Central memory CD4-positive, alpha-beta T cell (primary cell): ENCODE data around the gene SEMA4D.

ENCODE experiments used
- DNase-seq: peaks from one replicate; pipeline ENCODE4 v3.0.0; 2022

The SEMA4D gene

GRCh38 chr9:89444925-89445765 is 52.8 kb downstream of the SEMA4D start:
- DNase-seq: no peak

GRCh38 chr9:89444274-89444673 is 53.6 kb downstream of the SEMA4D start:
- DNase-seq: peak; percentile 76

GRCh38 chr9:89442981-89443814 is 54.7 kb downstream of the SEMA4D start:
- DNase-seq: no peak

GRCh38 chr9:89442501-89442978 is 55.4 kb downstream of the SEMA4D start:
- no peak for DNase-seq

- DNase-seq: no peak
Observed at GRCh38 chr9:89441986-89442385, 55.9 kb downstream of the SEMA4D start.

DNA sequence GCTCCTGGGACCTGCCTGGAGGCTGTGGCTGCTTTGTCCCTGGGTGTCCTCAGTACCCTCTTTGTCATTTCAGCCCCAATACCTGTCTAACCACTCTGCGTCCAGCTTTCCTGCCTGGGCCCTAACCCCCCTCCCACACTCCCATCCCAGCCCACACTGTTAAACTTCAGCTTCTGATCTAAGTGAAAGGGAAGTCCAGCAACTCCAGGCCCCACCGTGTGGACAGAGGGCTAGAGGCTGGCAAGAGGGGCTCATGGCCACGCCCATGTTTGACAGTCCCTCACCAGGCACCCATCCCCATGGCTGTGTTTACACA is 56.3 kb downstream of the SEMA4D start:
- DNase-seq: no peak

DNA sequence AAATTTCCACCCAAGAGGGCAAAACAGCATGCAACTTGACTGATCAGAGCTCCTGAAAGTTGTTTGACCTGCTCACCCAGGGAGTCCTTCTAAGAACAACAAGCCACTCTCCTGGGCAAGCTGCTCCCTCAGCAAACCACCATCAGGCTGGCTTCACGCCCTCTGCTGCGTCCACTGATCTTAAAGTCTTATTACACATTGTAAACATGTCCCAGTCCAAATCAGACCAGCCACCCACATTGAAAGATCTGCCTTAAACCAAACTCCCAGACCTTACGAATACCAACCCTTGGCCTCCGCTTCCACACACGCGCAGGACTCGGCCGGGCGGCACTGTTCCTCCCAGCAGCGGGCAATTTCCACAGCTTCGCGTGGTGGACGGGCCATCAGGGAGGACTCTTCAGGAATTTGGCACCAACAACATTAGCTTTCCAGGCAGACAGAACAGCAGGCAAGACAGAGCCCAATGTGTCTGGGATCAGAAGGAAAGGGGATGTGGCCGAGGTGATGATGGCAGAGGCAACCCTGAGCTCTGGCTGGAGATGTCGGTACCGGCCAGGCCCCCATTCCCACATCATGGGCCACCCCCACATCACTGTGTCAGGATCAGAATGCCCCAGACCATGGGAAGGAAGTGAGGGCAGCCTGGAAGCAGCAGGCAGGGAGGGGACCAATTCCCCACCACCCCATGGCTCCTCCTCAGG is 56.8 kb downstream of the SEMA4D start:
- no peak for DNase-seq

DNA sequence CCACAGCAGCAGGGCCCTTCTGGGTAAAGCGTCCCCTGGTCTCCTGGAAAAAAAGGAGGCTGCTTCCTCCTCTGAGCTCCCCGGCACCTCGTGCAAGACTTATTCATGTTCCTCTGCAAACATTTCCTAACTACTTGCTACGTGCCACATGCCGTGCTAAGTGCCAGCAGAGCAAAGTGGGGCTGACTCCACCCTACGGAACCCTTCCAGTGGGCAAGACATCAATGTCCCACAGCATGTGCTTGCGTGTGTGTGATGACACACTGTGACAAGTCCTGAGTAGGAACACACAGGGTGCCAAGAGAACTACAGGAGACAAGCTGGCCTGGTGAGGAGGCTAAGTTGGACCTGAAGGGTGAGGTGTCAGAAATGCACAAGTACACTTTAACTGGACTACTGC is 57.4 kb downstream of the SEMA4D start:
- DNase-seq: no peak

DNA sequence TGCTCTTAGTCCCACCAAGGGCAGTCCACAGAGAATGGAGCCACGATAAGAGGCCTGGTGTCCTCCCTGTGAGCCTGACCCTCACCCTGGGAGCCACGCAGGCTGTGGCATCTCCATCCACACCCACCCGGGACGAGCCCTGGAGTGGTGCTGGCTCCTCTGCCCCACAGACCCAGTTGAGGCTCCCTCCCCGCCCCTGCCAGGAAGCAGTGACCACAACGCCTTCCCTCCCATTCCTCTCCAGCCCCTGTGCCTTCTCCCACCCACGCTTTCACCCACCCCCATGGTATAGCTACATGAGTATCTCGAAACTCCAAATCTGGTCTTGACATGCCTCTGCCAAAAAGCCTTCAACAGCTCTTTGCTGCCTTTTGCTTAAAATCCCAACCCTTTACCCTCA is 57.9 kb downstream of the SEMA4D start:
- no peak for DNase-seq

DNA sequence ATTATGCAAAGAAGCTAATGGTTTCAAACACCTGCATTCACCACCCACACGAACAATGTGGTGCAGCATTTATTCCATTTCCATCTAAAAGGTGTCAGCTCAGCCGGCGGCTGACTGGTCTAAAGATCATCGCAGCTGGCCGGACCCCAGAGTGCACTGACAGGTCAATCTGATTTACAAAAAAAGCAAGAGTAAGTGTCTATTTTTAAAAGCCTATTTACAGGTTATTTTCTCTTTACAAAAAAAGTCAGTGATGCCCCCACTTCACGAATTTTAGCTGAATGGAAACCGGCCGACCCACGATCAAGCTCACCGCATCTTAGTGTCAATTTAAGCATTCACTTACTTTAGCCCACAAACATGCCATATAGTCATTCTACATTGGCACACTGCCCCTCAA is 58.3 kb downstream of the SEMA4D start:
- no peak for DNase-seq

- no peak for DNase-seq
Observed at GRCh38 chr9:89438194-89438593, 59.7 kb downstream of the SEMA4D start.

GRCh38 chr9:89437772-89438171 is 60.1 kb downstream of the SEMA4D start:
- no peak for DNase-seq

DNA sequence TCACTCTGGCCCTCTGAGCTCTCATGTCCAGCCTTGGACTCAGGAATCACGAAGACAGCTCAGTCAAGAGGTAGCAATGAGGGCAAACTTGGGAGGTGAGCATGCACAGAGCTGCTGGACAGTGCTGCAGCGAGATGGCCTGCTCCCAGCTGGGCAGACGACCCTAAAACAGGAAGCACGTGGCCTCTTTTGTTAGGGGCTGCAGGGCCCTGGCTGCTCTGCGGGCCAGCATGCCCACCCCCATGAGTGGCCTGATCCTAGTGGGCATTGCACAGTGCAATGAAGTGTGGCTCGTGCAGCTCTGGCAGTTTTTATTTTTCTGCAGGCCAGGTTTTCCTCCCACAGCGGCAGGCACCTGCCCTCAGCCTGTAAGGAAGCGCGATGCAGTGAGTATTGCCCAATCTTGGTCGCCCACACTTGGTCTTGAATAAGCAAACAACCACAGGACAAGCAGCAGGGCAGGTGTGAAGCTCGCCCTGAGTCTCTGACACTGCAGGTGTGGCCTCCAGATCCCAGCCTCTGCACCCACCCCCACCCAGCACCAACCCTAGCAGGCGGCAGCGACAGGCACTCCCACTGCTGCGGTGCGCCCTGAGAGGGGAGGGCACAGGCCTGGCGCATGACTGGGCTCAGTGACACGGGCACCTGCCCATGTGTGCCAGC is 60.8 kb downstream of the SEMA4D start:
- peak; percentile 73 for DNase-seq

- no peak for DNase-seq
Observed at GRCh38 chr9:89436326-89436725, 61.6 kb downstream of the SEMA4D start.

DNA sequence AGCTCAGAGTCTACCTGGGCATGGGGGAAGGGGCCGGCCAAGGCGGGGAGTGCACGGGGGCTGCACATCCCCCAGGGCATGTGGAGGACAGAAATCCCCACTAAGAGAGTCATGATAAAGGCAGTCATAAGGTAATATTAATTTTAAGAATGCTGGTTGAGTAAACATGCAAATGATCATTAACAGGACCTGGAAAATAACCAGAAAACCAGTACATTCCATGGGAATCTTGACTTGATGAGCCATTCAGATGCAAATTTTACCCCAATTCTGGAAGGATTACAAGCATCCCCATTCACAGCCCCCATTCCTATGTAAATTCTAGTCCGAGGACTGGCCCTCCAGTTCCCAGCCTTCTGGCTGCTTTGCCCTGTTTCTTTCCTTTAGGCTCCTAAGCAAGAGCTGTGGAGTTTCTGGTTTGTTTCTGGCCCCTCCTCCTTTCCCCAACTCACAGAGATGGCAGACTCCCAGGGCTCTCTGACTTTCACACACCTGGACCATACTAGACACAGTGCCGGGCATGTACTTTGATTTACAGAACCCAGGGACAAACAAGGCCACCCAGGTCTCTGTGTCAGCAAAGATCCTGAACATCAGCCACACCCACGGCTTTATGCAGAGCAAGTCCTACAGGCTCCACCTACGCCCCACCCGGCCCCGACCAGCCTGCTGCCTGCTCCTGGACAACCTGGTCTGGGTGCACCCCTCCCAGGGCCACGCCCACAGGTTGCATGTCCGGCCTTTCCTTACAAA is 62.7 kb downstream of the SEMA4D start:
- no peak for DNase-seq

DNA sequence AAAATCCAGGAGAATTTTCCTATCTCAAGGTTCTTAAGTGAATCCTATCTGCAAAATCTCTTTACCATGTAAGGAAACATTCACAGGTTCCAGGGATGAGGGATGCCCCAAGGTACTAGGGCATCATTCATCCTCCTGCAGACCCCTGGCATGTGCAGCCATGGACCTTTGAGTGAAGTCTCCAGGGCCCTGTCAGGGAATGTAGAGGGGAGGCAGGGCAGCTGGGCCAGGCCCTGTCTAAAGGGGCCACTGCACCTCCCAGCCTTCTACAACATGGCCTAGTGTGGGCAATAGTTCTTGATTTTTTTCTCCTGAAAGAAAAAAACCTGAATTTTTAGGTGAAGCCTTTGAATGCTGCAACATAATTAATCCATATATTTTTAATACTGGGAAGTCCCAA is 63.3 kb downstream of the SEMA4D start:
- DNase-seq: no peak

DNA sequence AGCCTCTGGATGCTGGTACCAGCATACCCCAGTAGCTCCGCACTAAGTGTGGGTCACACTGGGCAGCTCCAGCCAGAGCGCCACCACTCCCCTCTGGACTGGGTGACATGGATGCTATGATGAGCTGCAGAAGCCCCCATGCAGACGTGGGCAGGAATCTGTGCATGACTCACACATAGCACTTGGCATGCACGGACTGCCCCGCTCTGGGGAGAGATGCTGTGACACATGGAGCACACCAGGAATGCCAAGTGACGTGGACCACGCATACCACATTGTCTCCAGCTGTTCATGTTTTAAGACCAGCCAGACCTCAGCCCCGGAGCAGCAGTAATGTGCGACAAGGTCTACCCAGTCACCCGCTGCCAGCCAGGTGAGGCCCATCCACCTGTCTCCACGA is 64.1 kb downstream of the SEMA4D start:
- no peak for DNase-seq

DNA sequence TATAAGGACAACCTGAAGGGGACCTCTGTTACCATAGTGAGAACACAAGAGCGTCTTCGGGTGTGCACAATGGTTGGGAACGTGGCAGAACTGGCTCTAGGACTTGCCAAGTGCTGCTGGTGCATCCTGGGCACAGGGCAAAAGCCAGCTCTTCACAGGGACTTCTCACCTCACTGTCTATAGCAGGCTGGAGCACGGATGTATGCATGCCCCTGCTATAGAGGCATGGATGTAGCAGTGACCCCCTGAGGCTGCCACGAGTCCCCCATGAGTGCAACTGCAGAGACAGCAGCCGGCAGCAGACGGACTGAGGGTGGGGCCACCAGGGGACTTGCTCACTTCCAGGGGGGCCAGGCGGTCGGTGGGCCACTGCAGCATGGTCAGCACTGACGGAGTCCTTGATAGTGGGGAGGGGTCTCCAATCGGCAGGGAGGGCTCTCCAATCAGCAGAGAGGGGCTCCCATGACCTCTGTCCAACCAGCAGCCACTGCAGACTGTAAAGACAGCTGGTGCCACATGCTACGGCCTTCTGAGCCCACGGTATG is 64.9 kb downstream of the SEMA4D start:
- DNase-seq: no peak

GRCh38 chr9:89431930-89432725 is 65.8 kb downstream of the SEMA4D start:
- no peak for DNase-seq

DNA sequence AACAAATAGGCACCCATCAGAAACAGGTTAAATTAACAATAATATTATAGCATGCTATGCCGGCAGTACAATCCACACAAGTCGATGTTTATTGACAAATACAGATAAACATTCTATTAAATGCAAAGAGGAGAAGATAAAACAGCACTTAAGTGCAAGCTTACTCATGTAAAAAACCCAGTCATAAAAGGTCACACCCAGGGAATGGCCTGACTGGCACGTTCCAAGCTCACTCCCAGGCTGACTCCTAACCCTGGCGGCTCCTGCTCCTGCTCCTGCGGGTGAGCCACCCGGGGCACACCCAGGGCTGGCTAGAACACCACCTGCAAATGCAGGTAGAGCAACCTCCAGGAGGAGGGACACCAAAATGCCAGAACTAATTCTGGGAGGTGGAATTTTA is 66.9 kb downstream of the SEMA4D start:
- no peak for DNase-seq
